HepG2 (cell line): ENCODE measurements around the gene TTC6. TPM values are rescaled to one million over a fixed set of nuclear protein-coding genes. Genes with fewer than 3 reads are reported as not detected.
A peak's percentile ranks its signal among the peaks of the same experiment; 100 is the strongest.

Experiments used
- ATAC-seq: fragments of 200-7000 bp; cut with Tn5 transposase; 3 replicates; pipeline ENCODE4 v1.9.1; 2020; ENCODE audit warnings: mild to moderate bottlenecking, moderate library complexity
- BruUV-seq: library from RNA; stranded (reverse); fragments of 400-500 nt; replicated peaks from 2 replicates; lab custom pipeline; 2021; lab: Mats Ljungman, UMichigan
- CTCF ChIA-PET: fragments of 300-600 bp; formaldehyde crosslinking; extraction: SDS; loops from one replicate; lab custom pipeline; 2021; ENCODE audit warnings: low total read pairs, inconsistent platforms, low intra/inter-chr PET ratio; lab: Yijun Ruan, JAX
- POLR2A ChIA-PET: fragments of 350-600 bp; sonication (Branson Sonifier 250); formaldehyde crosslinking; loops from one replicate; lab custom pipeline; 2020; ENCODE audit warnings: antibody characterized with exemption, inconsistent platforms; lab: Yijun Ruan, JAX
- DNase-seq: peaks from one replicate; pipeline ENCODE4 v3.0.0-alpha.2; 2015; ENCODE audit warnings: low spot score
- FAIRE-seq: peaks from 3 replicates; lab custom pipeline; 2011; peaks lifted over from hg19 to GRCh38; lab: Jason Lieb, UNC
- H2AFZ ChIP-seq: one replicate; pipeline ENCODE4 v1.6.1; 2011; ENCODE audit warnings: low read length, inconsistent platforms
- H3K27ac ChIP-seq: fragments of 300-600 bp; 3 replicates; pipeline ENCODE4 v1.8.0; 2011; ENCODE audit warnings: mixed run types, mild to moderate bottlenecking, mixed read lengths, low read length, inconsistent platforms; ENCODE audit not compliant: insufficient read depth; ENCODE audit errors: extremely low read length
- H3K27me3 ChIP-seq, 2 experiments: fragments of 200-600 bp in 1 of 2; 2 replicates in 1 of 2; 3 replicates in 1 of 2; pipeline versions ENCODE4 v1.6.0 to v1.8.0; 2011; ENCODE audit warnings: low read length in 2 of 2, mild to moderate bottlenecking in 2 of 2, moderate library complexity in 2 of 2, inconsistent platforms in 1 of 2; ENCODE audit not compliant: insufficient read depth in 2 of 2, control insufficient read depth in 1 of 2
- H3K36me3 ChIP-seq, 2 experiments: fragments of 200-600 bp in 1 of 2; replicated peaks in 1 of 2; 2 replicates in 1 of 2; 3 replicates in 1 of 2; pipeline versions ENCODE4 v1.5.1 to v1.8.0; 2011; ENCODE audit warnings: low read length in 2 of 2, inconsistent platforms in 1 of 2; ENCODE audit not compliant: insufficient read depth in 2 of 2, control insufficient read depth in 1 of 2
- H3K4me1 ChIP-seq: 2 replicates; pipeline ENCODE4 v1.5.1; 2012; ENCODE audit warnings: low read length, inconsistent platforms; ENCODE audit not compliant: insufficient read depth
- H3K4me2 ChIP-seq: 2 replicates; pipeline ENCODE4 v1.6.0; 2011; ENCODE audit warnings: low read depth, low read length, inconsistent platforms
- H3K4me3 ChIP-seq, 3 experiments: fragments of 200-600 bp in 1 of 3; sonication (generic), shearing (Covaris generic) in 1 of 3; replicated peaks in 1 of 3; 2 replicates each; pipeline ENCODE4 v1.5.1; 2011 to 2016; ENCODE audit warnings: low read length in 3 of 3, inconsistent platforms in 2 of 3, low read depth in 2 of 3, mild to moderate bottlenecking in 2 of 3, control low read depth in 1 of 3, mixed read lengths in 1 of 3; ENCODE audit not compliant: insufficient read depth in 1 of 3
- H3K79me2 ChIP-seq: one replicate; pipeline ENCODE4 v1.6.1; 2011; ENCODE audit warnings: low read length, inconsistent platforms; ENCODE audit not compliant: insufficient read depth
- H3K9ac ChIP-seq: 2 replicates; pipeline ENCODE4 v1.6.0; 2011; ENCODE audit warnings: mild to moderate bottlenecking, low read depth, low read length, inconsistent platforms; ENCODE audit not compliant: insufficient read depth
- H3K9me3 ChIP-seq: 2 replicates; pipeline ENCODE4 v1.5.1; 2012; ENCODE audit warnings: mild to moderate bottlenecking, low read length
- H4K20me1 ChIP-seq: 2 replicates; pipeline ENCODE4 v1.6.0; 2011; ENCODE audit warnings: inconsistent platforms, mild to moderate bottlenecking, low read length, moderate library complexity; ENCODE audit not compliant: insufficient read depth
- ARID5B ChIP-seq: IDR thresholded peaks from 2 replicates; pipeline ENCODE4 v1.4.0; 2020; ENCODE audit warnings: mild to moderate bottlenecking, missing genetic modification reagents
- FOXJ3 ChIP-seq: sonication (generic); formaldehyde crosslinking; IDR thresholded peaks from 2 replicates; pipeline ENCODE4 v1.4.0; 2020; ENCODE audit warnings: missing genetic modification reagents, mild to moderate bottlenecking, borderline replicate concordance
- KLF12 ChIP-seq: sonication (generic); formaldehyde crosslinking; IDR thresholded peaks from 2 replicates; pipeline ENCODE4 v1.4.0; 2020; ENCODE audit warnings: missing genetic modification reagents, borderline replicate concordance
- MED1 ChIP-seq: sonication (generic); formaldehyde crosslinking; IDR thresholded peaks from 2 replicates; pipeline ENCODE4 v1.4.0; 2020; ENCODE audit warnings: missing genetic modification reagents
- MNT ChIP-seq: fragments of 450-650 bp; IDR thresholded peaks from 2 replicates; pipeline ENCODE4 v1.6.1; 2016
- MXD4 ChIP-seq: IDR thresholded peaks from 2 replicates; pipeline ENCODE4 v1.6.1; 2016; ENCODE audit warnings: mild to moderate bottlenecking, missing biosample characterization, missing genetic modification reagents
- POLR2G ChIP-seq: fragments of 200-400 bp; formaldehyde crosslinking; IDR thresholded peaks from 2 replicates; pipeline ENCODE4 v1.6.1; 2018; ENCODE audit warnings: mild to moderate bottlenecking, low read depth, low read length, moderate library complexity
- RFXANK ChIP-seq: IDR thresholded peaks from 2 replicates; pipeline ENCODE4 v1.6.1; 2016
- SAFB2 ChIP-seq: sonication (generic); formaldehyde crosslinking; IDR thresholded peaks from 2 replicates; pipeline ENCODE4 v1.5.1; 2020; ENCODE audit warnings: missing genetic modification reagents, low read depth, mild to moderate bottlenecking, borderline replicate concordance
- SALL2 ChIP-seq: sonication (generic); formaldehyde crosslinking; IDR thresholded peaks from 2 replicates; pipeline ENCODE4 v1.8.1; 2023; ENCODE audit warnings: mild to moderate bottlenecking, missing genetic modification reagents, inconsistent platforms
- TOE1 ChIP-seq: sonication (generic); formaldehyde crosslinking; IDR thresholded peaks from 2 replicates; pipeline ENCODE4 v1.4.0; 2020; ENCODE audit warnings: mild to moderate bottlenecking, missing genetic modification reagents
- ZNF652 ChIP-seq: IDR thresholded peaks from 2 replicates; pipeline ENCODE4 v1.6.1; 2016; ENCODE audit warnings: low read depth, borderline replicate concordance
- ZNF720 ChIP-seq: sonication (generic); formaldehyde crosslinking; IDR thresholded peaks from 2 replicates; pipeline ENCODE4 v1.4.0; 2020; ENCODE audit warnings: missing genetic modification reagents
- ZNF749 ChIP-seq: sonication (generic); formaldehyde crosslinking; IDR thresholded peaks from 2 replicates; pipeline ENCODE4 v1.8.0; 2022; ENCODE audit warnings: mild to moderate bottlenecking, missing genetic modification reagents, moderate library complexity, borderline replicate concordance
- WGBS: methylation state at CpG from one replicate; pipeline ENCODE4 v1.1.6; 2017; ENCODE audit warnings: low lambda C conversion rate; 5-methylcytosine and 5-hydroxymethylcytosine counted together
- in situ Hi-C: cut with HindIII; loops from 2 replicates; pipeline ENCODE4 v1.10.0; 2017; ENCODE audit warnings: low pct_unique_long_range_greater_than_20kb; ENCODE audit not compliant: extremely low pct_ligation_motif_present
- intact Hi-C: fragments of 100-400 bp; cut with micrococcal nuclease; formaldehyde crosslinking; loops from one replicate; pipeline ENCODE4 v1.10.0; 2022; ENCODE audit not compliant: unreplicated experiment
- polyA plus RNA-seq, 8 experiments: library from polyadenylated mRNA; depleted of rRNA in 3 of 8; stranded (reverse) in 7 of 8; unstranded in 1 of 8; fragments of >200 nt; fragmentation: Illumina TruSeq in 4 of 8; extraction: Trizol in 4 of 8; gene quantifications; 2 replicates each; pipeline versions ENCODE4 v1.2.1 to v1.2.3, GENCODE V29; 2011 to 2016; ENCODE audit warnings: low read depth in 4 of 8, missing spikeins in 1 of 8, mixed read lengths in 1 of 8; ENCODE audit not compliant: insufficient read depth in 1 of 8
- total RNA-seq, 5 experiments: library from RNA; depleted of rRNA; stranded (reverse); fragments of >200 nt; fragmentation: Illumina TruSeq; extraction: Trizol; gene quantifications; 2 replicates each; pipeline ENCODE4 v1.2.3, GENCODE V29; 2016; ENCODE audit warnings: low read depth in 1 of 5
- TF ChIP-seq, protein P1 (sequence below): IDR thresholded peaks from 2 replicates; pipeline ENCODE4 v1.6.1; 2018; ENCODE audit warnings: missing genetic modification reagents
- TF ChIP-seq, protein P2 (sequence below): sonication (generic); formaldehyde crosslinking; conservative IDR thresholded peaks from 2 replicates; pipeline ENCODE4 v1.4.0; 2020; ENCODE audit warnings: missing genetic modification reagents

TTC6 gene
- total and polyA plus RNA-seq, 2 of the 13 experiments (the other 11 are each of a cell fraction or from before 2014, with no cell fraction given): 9.3 to 27.4 TPM

DNA sequence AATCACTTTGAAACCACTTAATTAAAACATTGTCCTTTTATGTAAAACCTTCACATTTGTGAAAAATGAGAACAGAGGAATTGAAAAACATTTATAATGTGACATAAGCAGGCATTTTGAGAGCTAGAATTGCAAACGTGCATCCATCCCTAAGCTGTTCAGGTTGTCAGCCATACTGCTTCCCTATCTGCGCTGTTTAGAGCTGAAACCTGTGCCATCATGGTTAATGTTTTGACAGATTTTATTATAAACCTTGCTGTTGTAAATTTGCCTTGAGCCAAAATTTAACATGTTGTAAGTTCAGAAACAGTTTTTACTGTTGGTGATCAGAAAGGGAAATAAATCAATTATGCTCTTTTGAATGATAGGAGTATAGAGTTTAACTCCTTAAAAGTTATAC is 32.2 kb upstream of the TTC6 start (continued):
- no peak for TF ChIP-seq MNT
- no peak for TF ChIP-seq SALL2
- TF ChIP-seq ZNF749: no peak
- no peak for TF ChIP-seq RFXANK
- no peak for TF ChIP-seq POLR2G
- TF ChIP-seq ZNF652 (CRISPR knock-in tag): no peak

- intact Hi-C loops: loop anchor here (1.0 to 5.0 kb wide), 5 partner anchors 29 to 319 kb away; no protein-coding TSS in a partner anchor
- ChIA-PET CTCF (interaction anchor here (1.1 to 4.7 kb wide), 7 partner anchors 29 to 335 kb away, joined by 4 to 77 read pairs (median 7); partner anchors contain the start of gene FOXA1), POLR2A (no interaction called here)
- H3K79me2 ChIP-seq: no peaks in the 10 kb centered on the region
- no TSS peak for BruUV-seq
- ATAC-seq (peak; percentile 76), DNase-seq (peak; percentile 70), FAIRE-seq (no peak)
- in situ Hi-C loops: loop anchor here (5.0 kb wide), 1 partner anchor 313 kb away; no protein-coding TSS in a partner anchor
- H3K27ac ChIP-seq: no peak overlapping the region
- H3K9ac ChIP-seq: no peak overlapping the region
- no peak overlapping the region for H2AFZ ChIP-seq
- whole genome bisulfite sequencing: 87% methylated on average over 1 of the region's 1 CpG
- peaks cover 20% of the 10 kb centered on the region for H3K4me1 ChIP-seq
- no peak overlapping the region for H3K4me3 ChIP-seq
- H4K20me1 ChIP-seq: no peaks in the 10 kb centered on the region
- no peaks in the 10 kb centered on the region for H3K36me3 ChIP-seq
- no peak overlapping the region for H3K4me2 ChIP-seq
- H3K27me3 ChIP-seq: no peaks in the 10 kb centered on the region
- H3K9me3 ChIP-seq: no peaks in the 10 kb centered on the region
- TF ChIP-seq MXD4 (CRISPR knock-in tag) (0 out of 2 replicates have a peak, but pooled peaks have one; percentile 14), ZNF720 (CRISPR knock-in tag) (no peak), ARID5B (peak; percentile 51; the same call in 1 of the 2 replicates), MED1 (CRISPR knock-in tag) (peak; percentile 34; the same call in 1 of the 2 replicates), KLF12 (peak; percentile 48; the same call in 1 of the 2 replicates), FOXJ3 (peak; percentile 31; the same call in 1 of the 2 replicates), TOE1 (peak; percentile 51; the same call in 1 of the 2 replicates), SAFB2 (CRISPR knock-in tag) (no peak)
- TF ChIP-seq, protein P1, sequence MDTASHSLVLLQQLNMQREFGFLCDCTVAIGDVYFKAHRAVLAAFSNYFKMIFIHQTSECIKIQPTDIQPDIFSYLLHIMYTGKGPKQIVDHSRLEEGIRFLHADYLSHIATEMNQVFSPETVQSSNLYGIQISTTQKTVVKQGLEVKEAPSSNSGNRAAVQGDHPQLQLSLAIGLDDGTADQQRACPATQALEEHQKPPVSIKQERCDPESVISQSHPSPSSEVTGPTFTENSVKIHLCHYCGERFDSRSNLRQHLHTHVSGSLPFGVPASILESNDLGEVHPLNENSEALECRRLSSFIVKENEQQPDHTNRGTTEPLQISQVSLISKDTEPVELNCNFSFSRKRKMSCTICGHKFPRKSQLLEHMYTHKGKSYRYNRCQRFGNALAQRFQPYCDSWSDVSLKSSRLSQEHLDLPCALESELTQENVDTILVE (CRISPR knock-in tag): peak; percentile 71; the same call in 1 of the 2 replicates
- TF ChIP-seq, protein P2, sequence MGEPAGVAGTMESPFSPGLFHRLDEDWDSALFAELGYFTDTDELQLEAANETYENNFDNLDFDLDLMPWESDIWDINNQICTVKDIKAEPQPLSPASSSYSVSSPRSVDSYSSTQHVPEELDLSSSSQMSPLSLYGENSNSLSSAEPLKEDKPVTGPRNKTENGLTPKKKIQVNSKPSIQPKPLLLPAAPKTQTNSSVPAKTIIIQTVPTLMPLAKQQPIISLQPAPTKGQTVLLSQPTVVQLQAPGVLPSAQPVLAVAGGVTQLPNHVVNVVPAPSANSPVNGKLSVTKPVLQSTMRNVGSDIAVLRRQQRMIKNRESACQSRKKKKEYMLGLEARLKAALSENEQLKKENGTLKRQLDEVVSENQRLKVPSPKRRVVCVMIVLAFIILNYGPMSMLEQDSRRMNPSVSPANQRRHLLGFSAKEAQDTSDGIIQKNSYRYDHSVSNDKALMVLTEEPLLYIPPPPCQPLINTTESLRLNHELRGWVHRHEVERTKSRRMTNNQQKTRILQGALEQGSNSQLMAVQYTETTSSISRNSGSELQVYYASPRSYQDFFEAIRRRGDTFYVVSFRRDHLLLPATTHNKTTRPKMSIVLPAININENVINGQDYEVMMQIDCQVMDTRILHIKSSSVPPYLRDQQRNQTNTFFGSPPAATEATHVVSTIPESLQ (CRISPR knock-in tag): no peak
Measured at GRCh38 chr14:37565550-37565949, 29.9 kb upstream of the TTC6 start.
